GM12801 (cell line): Measurements from ENCODE around the gene WLS.

Experiments
- TF ChIP-seq, protein P1 (sequence below): IDR thresholded peaks from one replicate; pipeline ENCODE4 v1.5.1; 2011; ENCODE audit warnings: control low read depth; ENCODE audit not compliant: insufficient read length; ENCODE audit errors: extremely low read depth

Gene WLS

DNA sequence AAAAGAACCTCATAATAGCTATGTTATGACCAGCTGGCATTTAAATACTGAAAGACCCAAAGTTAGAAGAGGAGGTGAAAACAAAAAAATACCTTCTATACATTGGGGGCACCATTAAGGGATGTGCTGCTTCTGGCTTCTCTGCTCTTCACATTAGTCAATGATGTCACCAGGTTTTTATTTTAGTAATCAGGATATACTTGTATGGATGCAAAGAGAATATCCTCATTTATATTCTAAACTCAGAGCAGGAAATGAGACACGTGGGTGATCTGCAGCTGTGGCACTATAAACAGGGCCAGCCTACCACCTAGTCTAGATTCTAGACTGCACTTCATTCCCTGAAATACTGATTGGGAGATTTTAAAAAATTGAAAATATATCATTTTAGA, 51.2 kb downstream of the WLS start:
- TF ChIP-seq, protein P1, sequence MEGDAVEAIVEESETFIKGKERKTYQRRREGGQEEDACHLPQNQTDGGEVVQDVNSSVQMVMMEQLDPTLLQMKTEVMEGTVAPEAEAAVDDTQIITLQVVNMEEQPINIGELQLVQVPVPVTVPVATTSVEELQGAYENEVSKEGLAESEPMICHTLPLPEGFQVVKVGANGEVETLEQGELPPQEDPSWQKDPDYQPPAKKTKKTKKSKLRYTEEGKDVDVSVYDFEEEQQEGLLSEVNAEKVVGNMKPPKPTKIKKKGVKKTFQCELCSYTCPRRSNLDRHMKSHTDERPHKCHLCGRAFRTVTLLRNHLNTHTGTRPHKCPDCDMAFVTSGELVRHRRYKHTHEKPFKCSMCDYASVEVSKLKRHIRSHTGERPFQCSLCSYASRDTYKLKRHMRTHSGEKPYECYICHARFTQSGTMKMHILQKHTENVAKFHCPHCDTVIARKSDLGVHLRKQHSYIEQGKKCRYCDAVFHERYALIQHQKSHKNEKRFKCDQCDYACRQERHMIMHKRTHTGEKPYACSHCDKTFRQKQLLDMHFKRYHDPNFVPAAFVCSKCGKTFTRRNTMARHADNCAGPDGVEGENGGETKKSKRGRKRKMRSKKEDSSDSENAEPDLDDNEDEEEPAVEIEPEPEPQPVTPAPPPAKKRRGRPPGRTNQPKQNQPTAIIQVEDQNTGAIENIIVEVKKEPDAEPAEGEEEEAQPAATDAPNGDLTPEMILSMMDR = no peak

DNA sequence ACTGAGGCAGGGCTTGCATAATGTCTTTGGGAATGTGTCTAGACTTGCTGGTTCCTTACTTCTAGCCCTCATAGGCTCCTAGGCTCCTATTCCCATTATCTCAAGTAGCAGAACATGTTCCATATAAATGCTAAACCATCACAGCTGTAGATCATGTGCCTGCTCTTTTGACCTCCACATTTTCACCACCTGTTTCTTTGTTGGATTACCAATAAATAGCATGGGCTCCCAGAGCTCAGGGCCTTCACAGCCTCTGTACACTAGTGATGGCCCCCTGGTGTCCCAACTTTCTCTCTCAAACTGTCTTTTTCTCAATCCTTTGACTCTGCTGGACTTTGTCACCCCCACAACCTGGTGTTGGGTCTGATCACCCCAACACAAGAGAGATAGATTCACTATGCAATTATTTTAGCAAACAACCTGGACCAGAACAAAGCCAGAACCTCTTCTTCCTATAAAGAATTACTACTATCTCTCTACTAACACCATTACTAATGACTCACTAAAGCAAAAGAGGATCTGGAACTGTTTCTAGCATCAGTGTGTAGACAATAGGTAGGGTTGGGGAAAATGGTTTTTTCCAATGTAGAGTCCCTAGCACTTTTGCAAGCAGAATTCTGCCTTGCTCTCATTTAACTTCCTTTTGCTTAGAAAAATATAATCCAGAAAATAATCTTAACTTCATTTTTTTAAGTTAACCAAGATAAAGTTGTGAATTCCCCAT, 51.7 kb downstream of the WLS start:
- TF ChIP-seq, protein P1 = no peak

DNA sequence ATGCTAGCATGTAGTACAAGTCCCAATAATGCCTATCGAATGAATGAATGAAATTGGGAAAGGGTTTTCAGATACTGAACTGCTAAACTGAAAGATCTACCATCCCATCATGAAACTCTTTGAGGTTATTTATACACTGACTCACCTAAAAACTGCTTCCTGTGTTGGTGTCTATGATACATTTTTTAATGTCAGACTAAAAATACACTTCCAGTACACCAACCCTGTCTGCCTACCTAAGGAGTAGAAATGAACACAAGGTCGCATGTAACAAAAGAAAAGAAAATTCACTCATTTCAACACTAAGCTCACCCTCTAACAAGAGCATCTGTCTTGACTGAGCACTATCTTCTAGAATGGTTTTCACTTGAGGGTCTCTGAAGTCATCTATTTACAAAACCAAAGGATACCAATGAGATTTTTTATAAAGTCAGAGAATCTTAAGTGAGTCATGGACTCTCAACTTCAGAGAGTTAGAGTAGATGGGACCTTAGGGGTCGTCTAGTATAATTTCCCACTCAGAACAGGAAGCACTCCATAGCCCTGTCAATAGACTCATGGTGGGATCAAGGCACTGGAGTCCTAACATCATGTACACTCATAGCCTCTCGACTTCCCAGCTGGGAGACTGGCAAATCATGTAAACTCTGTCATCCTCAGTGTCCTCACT, 53.4 kb downstream of the WLS start:
- TF ChIP-seq, protein P1 = no peak

DNA sequence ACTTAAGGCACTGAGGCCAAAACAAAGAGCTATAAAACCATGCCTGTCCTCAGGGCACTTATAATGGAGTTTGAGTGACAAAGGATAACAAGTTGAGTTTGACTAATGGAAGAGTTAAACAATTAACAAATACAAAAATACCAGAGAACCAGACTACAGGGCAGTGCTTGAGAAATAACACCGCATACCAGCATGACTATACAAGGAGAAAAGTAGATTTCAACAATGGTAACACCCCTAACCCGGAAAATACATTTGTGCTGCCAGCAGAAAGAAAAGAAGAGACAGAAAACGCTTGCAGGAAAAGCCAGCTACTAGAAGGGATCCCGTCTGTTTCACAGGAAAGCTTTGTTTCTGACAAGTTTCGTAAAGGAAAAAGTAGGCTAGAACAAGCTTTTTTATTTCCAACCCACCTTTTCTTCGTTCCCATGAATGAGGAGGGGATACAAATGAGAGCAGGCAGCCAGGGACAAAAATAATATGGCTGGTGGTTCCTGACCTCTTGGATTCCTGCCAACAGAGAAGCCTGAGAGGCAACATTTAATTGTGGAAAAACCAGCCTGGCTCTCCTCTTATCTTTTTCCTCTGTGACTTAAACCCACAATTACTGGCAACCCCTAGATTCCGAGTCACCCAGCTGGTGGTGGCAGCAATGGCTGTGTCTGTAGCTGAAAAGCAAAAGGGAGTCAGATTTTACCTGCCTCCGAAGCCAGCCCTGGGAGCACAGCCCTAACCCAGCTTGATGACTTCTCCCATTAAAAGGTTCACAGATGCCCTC, 56.5 kb downstream of the WLS start:
- TF ChIP-seq, protein P1 = no peak

DNA sequence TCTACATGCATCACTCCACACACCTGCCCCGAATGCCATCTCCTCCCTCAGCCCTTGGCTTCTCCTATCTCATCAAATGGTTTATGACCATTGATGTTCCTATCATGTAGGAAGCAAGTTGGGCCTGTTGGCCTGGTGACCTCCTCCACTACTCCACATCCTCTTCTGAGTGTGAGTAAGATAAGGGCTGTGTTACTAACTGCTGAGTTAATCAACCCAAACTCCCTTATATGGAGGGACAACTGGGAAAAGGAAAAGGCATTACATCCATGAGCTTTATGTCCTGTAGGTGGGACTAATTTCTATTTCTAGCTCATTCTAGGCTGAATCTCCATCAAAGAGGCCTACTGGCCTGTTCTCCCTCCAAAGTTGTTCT, 57.6 kb downstream of the WLS start:
- TF ChIP-seq, protein P1 = no peak

DNA sequence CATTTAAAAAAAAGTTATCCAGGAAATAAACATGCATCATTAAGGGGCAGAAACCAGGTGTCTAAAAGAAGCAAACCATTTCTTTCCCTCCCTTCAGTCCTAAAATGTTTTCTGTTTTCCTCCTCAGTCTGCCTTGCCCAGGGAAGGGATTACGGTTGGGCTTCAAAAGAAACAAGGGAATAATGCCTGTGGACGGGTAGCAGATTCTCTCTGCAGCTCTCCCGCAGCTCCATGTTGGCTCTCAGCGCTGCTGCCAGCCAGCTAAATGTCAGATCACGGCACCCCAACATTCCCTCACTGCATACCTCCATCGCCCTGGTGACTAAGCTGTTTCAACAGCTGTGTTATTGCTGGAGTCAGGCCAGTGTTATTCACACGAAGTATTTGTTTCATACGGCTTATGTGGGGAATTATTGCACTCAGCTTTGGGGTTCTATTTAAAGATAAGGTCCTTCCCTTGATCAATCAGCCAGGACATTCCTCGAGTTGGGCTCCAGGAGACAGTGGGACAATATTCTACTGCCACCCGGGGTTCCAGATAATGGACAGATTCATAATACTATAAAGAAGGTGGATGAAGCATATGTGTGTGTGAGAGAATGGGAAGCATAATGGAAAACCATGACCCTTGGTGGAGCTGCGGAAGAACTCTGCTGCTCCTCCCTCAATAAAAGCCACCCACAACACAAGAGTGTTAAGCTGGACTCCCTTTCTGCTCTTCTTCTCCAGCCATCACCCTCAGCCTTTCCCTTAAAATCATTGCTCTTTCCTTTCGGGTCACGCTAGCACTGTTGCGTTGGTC, 58.2 kb downstream of the WLS start:
- TF ChIP-seq, protein P1 = no peak
